Lung (tissue), 12 donors: ENCODE measurements around the gene PDZK1IP1. TPM values are rescaled to one million over a fixed set of nuclear protein-coding genes. Genes with fewer than 3 reads are reported as not detected.
A peak's percentile ranks its signal among the peaks of the same experiment; 100 is the strongest.

Source experiments
- ATAC-seq: fragments of 200-7000 bp; cut with Tn5 transposase; one replicate; pipeline ENCODE4 v1.9.1; 2020; ENCODE audit warnings: moderate number of reproducible peaks; ENCODE audit not compliant: insufficient read depth, low FRiP score
- DNase-seq, 3 donors: peaks; one replicate each; pipeline ENCODE4 v3.0.0-alpha.2; 2013 to 2017
- H3K27ac ChIP-seq, 2 donors: one replicate each; pipeline ENCODE4 v1.5.1; 2013; ENCODE audit warnings: mild to moderate bottlenecking in 2 of 2, moderate library complexity in 2 of 2, control low read depth in 1 of 2, inconsistent platforms in 1 of 2, low read depth in 1 of 2, low read length in 1 of 2
- H3K27me3 ChIP-seq, 3 donors: one replicate each; pipeline ENCODE4 v1.5.1; 2013; ENCODE audit warnings: low read length in 2 of 3; ENCODE audit not compliant: control insufficient read depth in 3 of 3, insufficient read depth in 3 of 3
- H3K36me3 ChIP-seq, 4 donors: one replicate each; pipeline ENCODE4 v1.5.1; 2013; ENCODE audit warnings: low read length in 4 of 4, mild to moderate bottlenecking in 1 of 4, moderate library complexity in 1 of 4; ENCODE audit not compliant: control insufficient read depth in 4 of 4, insufficient read depth in 4 of 4
- H3K4me1 ChIP-seq, 5 donors: one replicate each; pipeline ENCODE4 v1.5.1; 2013; ENCODE audit warnings: low read length in 5 of 5, mild to moderate bottlenecking in 2 of 5, moderate library complexity in 1 of 5; ENCODE audit not compliant: control insufficient read depth in 5 of 5, insufficient read depth in 5 of 5
- H3K4me3 ChIP-seq: one replicate; pipeline ENCODE4 v1.5.1; 2013; ENCODE audit warnings: mild to moderate bottlenecking, control low read depth, moderate library complexity
- H3K9ac ChIP-seq, 2 donors: one replicate each; pipeline ENCODE4 v1.5.1; 2013; ENCODE audit warnings: low read length in 2 of 2, control low read depth in 1 of 2; ENCODE audit not compliant: insufficient read depth in 1 of 2
- H3K9me3 ChIP-seq, 4 donors: one replicate each; pipeline ENCODE4 v1.5.1; 2013; ENCODE audit warnings: low read length in 3 of 4, mild to moderate bottlenecking in 1 of 4, moderate library complexity in 1 of 4; ENCODE audit not compliant: control insufficient read depth in 4 of 4, insufficient read depth in 3 of 4
- WGBS, 2 donors: extraction: QIAGEN DNeasy Blood & Tissue Kit; methylation state at CpG; one replicate each; pipeline ENCODE4 v1.1.7; 2013; 5-methylcytosine and 5-hydroxymethylcytosine counted together
- polyA plus RNA-seq, 2 donors: library from polyadenylated mRNA; stranded (reverse); fragments of 200-250 nt; gene quantifications; one replicate each; pipeline ENCODE4 v1.2.1, GENCODE V29; 2013
- total RNA-seq, 2 donors: library from RNA; depleted of rRNA in 1 of 2; stranded (reverse); fragments of >200 nt in 1 of 2; gene quantifications; one replicate each; pipeline ENCODE4 v1.2.1, GENCODE V29; 2014 to 2021
- TF ChIP-seq, protein P1 (sequence below): IDR thresholded peaks from 2 replicates; pipeline ENCODE4 v1.5.1; 2012; ENCODE audit warnings: mild to moderate bottlenecking; ENCODE audit errors: control extremely low read depth, extremely low read depth
- donor health status: control.
- donor health status: control.
- donor health status: Bipolar disorder and iron deficiency.
- donor health status: healthy.
- donor health status: DM: yes; HTN: yes; CAD: no.

PDZK1IP1 gene
- total and polyA plus RNA-seq, 4 donors, result 44.8 to 324 (median 70.6) TPM

DNA sequence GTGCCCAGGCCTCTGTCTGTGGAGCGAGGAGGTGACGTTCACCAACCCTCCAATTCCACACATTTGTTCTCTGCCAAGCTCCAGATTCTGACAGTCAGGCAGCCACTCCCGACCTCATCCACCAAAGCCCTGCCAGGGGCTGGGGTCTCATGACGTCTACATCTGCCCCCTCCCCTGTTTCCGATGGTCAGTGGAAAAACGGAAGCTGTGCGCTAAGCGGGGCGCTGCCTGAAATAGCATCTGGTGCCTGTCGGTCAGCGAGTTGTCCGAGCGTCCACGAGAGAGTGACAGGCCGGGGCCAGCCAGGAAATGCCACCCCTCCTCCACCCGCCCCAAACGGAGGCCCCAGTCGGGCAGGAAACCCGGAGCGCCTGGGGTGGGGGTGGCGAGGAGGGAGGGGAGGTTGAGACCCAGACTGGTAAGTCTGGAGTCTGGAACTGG, 45.4 kb upstream of the PDZK1IP1 start:
- Histone ChIP-seq H3K36me3 (no peaks in the 10 kb centered on the region), H3K27ac (peak overlapping the region; percentile 40 to 63), H3K27me3 (peaks cover 0 to 48% (median 47%) of the 10 kb centered on the region in 3 donors), H3K9ac (no peak overlapping the region), H3K4me1 (peaks cover 0 to 14% (median 0%) of the 10 kb centered on the region in 5 donors), H3K9me3 (peaks cover 0 to 5% (median 0%) of the 10 kb centered on the region in 4 donors), H3K4me3 (no peak overlapping the region)
- 8 to 18% methylated on average over 20 to 21 of the region's 21 CpGs for WGBS, 2 donors
- ATAC-seq, result no peak
- TF ChIP-seq, protein P1, sequence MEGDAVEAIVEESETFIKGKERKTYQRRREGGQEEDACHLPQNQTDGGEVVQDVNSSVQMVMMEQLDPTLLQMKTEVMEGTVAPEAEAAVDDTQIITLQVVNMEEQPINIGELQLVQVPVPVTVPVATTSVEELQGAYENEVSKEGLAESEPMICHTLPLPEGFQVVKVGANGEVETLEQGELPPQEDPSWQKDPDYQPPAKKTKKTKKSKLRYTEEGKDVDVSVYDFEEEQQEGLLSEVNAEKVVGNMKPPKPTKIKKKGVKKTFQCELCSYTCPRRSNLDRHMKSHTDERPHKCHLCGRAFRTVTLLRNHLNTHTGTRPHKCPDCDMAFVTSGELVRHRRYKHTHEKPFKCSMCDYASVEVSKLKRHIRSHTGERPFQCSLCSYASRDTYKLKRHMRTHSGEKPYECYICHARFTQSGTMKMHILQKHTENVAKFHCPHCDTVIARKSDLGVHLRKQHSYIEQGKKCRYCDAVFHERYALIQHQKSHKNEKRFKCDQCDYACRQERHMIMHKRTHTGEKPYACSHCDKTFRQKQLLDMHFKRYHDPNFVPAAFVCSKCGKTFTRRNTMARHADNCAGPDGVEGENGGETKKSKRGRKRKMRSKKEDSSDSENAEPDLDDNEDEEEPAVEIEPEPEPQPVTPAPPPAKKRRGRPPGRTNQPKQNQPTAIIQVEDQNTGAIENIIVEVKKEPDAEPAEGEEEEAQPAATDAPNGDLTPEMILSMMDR, result no peak
- peak; percentile 46 to 71 (median 58) for DNase-seq

DNA sequence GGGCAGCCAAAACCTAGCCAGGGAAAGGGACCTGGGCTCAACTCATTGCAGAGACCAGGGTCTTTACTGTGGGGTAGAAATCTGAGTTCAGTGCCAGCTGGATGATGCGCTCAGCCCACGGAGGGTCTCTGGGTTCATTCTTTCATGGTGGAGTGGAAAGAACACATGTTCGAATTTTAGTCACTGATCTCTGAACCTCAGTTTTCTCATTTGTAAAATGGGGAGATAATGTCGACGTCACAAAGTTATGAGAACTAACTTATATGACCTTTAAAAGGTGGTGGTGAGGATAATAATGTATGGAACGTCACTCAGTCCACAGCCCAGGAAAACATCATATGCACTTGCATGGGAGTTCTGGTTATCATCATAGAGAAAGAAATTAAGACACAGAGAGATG, 43.4 kb upstream of the PDZK1IP1 start:
- Histone ChIP-seq H3K27me3 (peaks cover 0 to 69% (median 67%) of the 10 kb centered on the region in 3 donors), H3K27ac (peak overlapping the region in 1 of 2 donors; percentile 44), H3K9ac (no peak overlapping the region), H3K36me3 (no peaks in the 10 kb centered on the region), H3K4me1 (peaks cover 0 to 13% (median 0%) of the 10 kb centered on the region in 5 donors), H3K9me3 (peaks cover 0 to 5% (median 0%) of the 10 kb centered on the region in 4 donors), H3K4me3 (no peak overlapping the region)
- ATAC-seq (no peak), DNase-seq (no peak)
- TF ChIP-seq, protein P1, result no peak
- WGBS, 2 donors, result 85 to 86% methylated on average over 6 of the region's 6 CpGs

DNA sequence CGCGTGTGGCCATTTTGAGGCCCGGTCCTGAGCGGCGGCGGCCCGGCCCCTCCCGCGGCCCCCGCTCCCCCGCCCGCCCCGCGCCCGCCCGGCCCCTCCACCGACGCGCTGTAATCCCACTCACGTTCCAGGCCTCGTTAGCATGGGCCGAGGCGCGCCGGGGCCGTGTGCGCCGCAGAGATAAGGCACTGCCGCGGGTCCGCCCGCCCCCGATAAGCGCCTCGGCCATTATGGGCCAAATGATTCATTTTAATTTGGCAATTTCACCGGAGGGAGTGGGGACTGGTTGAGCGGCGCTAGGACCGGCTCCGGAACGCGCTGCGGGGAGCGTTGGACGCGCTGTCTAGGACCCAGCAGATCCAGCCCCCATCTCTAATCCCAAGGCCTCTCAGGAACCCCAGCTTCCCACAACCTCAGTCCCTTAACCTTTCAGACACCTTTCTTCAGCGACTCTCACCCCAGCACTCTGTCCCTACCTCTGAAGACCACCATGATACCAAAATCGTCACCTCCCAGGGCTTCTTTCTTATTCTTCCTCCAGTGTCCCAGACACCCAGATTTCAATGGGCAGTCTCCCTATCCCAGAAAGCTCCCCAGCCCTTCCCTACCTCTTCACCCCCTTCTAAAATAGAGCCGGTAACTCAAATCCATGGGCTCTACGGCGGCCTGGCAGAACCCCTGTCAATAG, 42.5 kb upstream of the PDZK1IP1 start, which contains the start of gene TAL1:
Gene TAL1, minus strand, starts transcription at position 39 of the 688 bp plus-strand sequence. CDS start 6,337 bp downstream, outside the sequence.
- Histone ChIP-seq H3K9ac (peak within 1 kb of the TSS in 1 of 2 donors; percentile 34), H3K27me3 (peaks cover 0 to 77% (median 76%) of the 10 kb centered on the region in 3 donors), H3K27ac (peak within 1 kb of the TSS; percentile 71 to 96), H3K36me3 (no peaks in the 10 kb centered on the region), H3K4me3 (peak within 1 kb of the TSS; percentile 74), H3K9me3 (peaks cover 0 to 5% (median 0%) of the 10 kb centered on the region in 4 donors), H3K4me1 (peaks cover 0 to 13% (median 0%) of the 10 kb centered on the region in 5 donors)
- TF ChIP-seq, protein P1, result no peak
- WGBS, 2 donors, result 7 to 9% methylated on average over 36 to 51 of the region's 51 CpGs
- peak in 2 of 3 donors; percentile 33 to 45 for DNase-seq
- ATAC-seq, result peak; percentile 17
